GM12875 (cell line): ENCODE data around the gene NR1H3.

Experiments
- H3K4me3 ChIP-seq: one replicate; pipeline ENCODE4 v1.5.1; 2011; ENCODE audit warnings: low read depth, low read length, control low read depth
- CTCF ChIP-seq: IDR thresholded peaks from 2 replicates; pipeline ENCODE4 v1.5.1; 2011; ENCODE audit warnings: low read depth, mild to moderate bottlenecking, control low read depth, inconsistent platforms, low read length, moderate library complexity, borderline replicate concordance; ENCODE audit not compliant: insufficient read depth

The NR1H3 gene

GRCh38 chr11:47234669-47235100, 23.1 kb upstream of the NR1H3 start:
- no peak overlapping the region for H3K4me3 ChIP-seq

GRCh38 chr11:47235163-47235562, 22.6 kb upstream of the NR1H3 start:
- H3K4me3 ChIP-seq, result no peak overlapping the region
- TF ChIP-seq CTCF, result no peak

More at GRCh38 chr11:47234669-47235100, 23.1 kb upstream of the NR1H3 start:
- TF ChIP-seq CTCF, result no peak

- TF ChIP-seq CTCF, result no peak
- no peak overlapping the region for H3K4me3 ChIP-seq
Observed at GRCh38 chr11:47236482-47236881, 21.3 kb upstream of the NR1H3 start.

- no peak for TF ChIP-seq CTCF
- H3K4me3 ChIP-seq, result no peak overlapping the region
Observed at GRCh38 chr11:47239852-47240251, 17.9 kb upstream of the NR1H3 start.

GRCh38 chr11:47241841-47242301, 15.9 kb upstream of the NR1H3 start:
- H3K4me3 ChIP-seq, result no peak overlapping the region
- TF ChIP-seq CTCF, result no peak

GRCh38 chr11:47242596-47243192, 15.1 kb upstream of the NR1H3 start:
- no peak for TF ChIP-seq CTCF
- H3K4me3 ChIP-seq, result no peak overlapping the region

GRCh38 chr11:47243454-47243853, 14.3 kb upstream of the NR1H3 start:
- H3K4me3 ChIP-seq, result no peak overlapping the region
- no peak for TF ChIP-seq CTCF
